Measurements from ENCODE around the gene MAST4.

The MAST4 gene

GRCh38 chr5:66757219-66757833 is 161.1 kb downstream of the MAST4 start:
- DNase-seq, result peak in 1 of 2 experiments; percentile 9

- no peak for DNase-seq
These were observed 161.7 kb downstream of the MAST4 start for GRCh38 chr5:66757834-66758371.

GRCh38 chr5:66769030-66769733 is 173.0 kb downstream of the MAST4 start:
- no peak for DNase-seq

- DNase-seq, result no peak
These were observed 173.8 kb downstream of the MAST4 start for GRCh38 chr5:66769839-66770617.

DNA sequence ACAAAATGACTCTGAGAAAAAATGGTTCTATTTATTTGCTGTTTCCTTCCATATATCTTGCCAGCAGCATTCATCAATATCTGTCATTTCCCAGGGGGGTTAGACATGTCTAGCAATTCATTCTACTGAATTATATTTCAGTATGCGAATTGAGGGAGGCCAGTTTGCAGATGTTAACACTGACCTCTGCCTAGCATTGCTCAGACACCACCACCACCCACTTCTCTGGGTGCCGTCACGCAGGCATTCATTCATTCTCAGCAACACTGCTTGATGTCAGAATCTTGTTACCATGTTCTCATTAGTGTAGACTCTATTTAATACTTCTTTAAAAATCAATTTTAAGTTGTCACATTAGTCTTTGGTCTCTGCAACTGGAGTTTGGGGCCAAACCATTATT is 181.7 kb downstream of the MAST4 start:
- no peak for DNase-seq

DNA sequence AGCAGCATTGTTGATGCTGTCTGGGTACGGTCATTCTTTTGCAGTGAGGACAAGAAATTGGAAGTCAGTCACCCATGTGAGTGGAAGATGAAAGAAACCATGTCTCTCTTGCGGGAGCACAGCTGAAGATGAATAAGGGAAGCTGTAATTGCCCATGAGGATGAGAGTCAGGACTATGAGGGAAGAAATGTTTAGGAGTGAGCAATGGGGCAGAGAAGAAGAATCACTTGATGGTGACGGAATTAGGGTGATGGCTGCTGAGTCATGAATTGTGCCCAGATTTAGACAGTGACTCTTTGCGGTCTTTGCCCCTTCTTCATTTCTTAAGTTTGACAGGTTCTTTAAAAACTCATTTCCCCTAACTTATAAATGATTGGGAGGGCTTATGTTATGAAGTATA is 183.3 kb downstream of the MAST4 start:
- DNase-seq, result no peak

DNA sequence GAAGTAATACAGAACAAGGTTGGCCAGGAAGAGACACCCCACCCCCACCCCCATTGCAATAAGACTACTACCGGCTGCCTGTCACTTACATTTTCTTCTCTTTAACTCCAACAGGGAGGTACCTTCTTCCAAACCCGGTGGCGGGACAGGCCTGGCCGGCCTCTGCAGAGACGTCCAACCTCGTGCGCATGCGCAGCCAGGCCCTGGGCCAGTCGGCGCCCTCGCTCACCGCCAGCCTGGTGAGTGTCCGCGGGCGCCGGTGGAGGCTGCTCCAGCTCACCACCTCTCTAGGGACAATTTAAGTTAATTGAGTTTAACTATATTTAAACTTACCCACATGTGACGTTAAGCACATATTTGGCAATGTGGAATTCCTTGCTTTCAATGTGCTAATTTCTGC is 192.4 kb downstream of the MAST4 start:
- DNase-seq, result no peak

GRCh38 chr5:66789434-66789833 is 193.2 kb downstream of the MAST4 start:
- DNase-seq, result no peak

GRCh38 chr5:66793049-66793448 is 196.9 kb downstream of the MAST4 start:
- no peak for DNase-seq

GRCh38 chr5:66795682-66796081 is 199.5 kb downstream of the MAST4 start:
- DNase-seq, result no peak

- DNase-seq, result no peak
These were observed 200.4 kb downstream of the MAST4 start for GRCh38 chr5:66796305-66797292.

DNA sequence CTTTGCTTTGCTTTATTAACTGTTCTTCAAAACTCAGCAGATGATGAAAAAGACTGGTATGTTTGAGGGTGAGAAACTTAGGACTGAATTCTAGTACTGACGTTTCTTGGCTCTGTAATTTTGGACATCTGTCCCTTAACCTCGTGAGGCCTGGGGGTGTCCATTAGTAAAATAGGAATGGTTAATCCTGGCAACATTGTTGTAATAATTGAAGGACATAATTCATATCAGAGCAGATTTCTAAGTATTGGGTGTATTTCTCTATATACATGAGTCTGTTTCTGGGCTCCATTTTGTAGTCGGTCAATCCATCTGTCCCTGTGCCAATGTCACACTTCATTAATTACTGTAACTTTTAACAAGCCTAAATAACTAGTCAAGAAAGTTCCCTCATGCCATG is 206.7 kb downstream of the MAST4 start:
- DNase-seq, result no peak

DNA sequence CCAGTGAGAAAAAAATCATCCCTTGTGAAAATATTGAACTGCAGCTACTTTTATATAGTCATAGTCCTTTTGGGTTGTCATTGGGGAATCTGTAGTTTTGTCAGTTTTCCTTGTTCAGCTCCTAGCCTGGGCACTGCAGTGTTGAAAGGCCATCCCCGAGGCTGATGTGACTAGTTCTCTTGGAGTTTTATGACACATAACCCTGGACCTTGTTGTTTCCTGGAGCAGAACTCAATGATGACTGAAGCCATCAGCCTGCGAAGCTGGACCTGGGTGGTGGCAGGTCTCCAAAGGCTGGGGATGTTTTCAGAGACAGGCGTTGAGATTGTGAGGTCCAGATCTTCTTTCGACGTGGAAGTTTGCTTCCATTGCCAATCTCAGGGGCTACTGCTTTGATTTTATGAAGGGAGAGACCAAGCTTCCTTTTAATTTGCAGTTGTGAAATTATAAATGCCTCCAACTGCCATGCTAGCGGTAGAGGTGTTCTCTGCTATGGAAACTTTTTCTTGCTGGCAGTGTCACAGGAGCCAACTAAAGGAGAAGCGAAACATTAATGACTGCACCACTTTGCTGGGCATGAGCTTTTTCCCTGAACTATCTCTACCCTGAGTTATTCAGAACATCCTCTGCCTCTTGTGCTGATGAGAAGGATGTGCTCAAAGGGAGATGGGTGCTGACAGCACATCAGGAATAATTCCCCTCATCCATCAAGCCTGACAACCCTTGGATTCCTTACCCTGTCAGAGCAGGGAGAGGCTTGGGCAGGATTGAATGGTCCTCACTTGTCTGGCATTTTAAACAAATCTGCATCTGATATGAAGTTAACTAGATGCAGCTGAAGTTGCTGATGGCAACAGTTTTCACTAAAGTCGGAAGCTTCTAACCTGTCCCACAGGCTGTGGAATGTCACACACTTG is 209.6 kb downstream of the MAST4 start:
- DNase-seq, result no peak

DNA sequence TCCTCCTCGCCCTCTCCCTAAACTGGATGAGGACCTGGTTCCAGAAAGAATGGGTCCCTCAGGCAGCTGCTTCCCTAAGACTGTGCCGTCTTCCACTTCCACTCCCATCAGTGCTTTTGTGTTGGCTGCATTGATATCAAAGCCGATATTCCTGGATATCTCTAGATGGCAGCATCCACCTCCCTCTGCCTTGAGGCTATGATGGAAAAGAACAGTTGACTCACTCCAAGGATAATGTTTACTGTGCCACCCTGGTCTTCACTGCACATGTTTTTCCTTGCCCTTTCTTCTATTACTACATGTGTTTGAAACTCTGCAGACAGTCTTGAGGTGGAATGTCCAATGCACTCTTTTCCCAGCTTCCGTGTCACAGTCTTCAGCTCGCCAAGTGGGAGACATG is 211.6 kb downstream of the MAST4 start:
- no peak for DNase-seq

GRCh38 chr5:66808663-66809062 is 212.5 kb downstream of the MAST4 start:
- no peak for DNase-seq

DNA sequence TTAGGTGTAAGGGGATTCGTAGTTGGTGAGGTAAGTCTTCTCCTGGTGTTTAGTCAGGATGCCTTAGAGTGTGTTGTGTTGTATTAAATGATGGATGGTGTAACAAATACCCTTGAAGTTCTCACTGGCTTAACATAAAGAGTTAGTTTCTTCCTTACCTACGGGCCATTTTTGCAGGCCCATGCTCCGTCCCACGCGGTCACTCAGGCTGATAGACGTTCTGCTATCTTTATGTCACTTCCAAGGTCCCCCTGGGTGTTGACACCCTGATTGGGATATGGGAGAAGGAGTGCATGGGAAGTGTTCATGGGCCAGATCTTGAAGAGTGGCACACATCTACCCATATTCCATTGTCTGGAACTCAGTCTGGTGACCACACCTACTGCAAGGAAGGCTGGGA is 214.0 kb downstream of the MAST4 start:
- DNase-seq, result no peak

- DNase-seq, result no peak
These were observed 214.7 kb downstream of the MAST4 start for GRCh38 chr5:66810848-66811261.

DNA sequence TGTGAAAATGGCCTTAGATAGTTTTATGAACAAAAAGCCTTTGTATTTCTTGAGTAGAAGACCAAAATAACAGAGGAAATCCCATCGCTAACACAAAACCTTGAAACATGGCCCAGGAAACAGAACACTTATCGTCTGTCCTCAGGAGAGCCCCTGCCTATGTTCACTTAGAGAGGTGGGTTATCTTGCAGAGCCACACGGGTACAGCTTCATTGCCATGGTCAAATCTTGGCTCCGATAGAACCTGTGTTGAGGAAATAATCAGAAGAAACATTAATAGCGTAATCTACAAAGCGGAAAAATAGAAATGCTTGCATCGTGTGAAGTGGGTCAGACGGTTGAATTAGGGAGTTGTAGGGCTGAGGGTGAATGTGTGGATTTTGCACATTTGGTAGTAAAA is 216.1 kb downstream of the MAST4 start:
- DNase-seq, result no peak

DNA sequence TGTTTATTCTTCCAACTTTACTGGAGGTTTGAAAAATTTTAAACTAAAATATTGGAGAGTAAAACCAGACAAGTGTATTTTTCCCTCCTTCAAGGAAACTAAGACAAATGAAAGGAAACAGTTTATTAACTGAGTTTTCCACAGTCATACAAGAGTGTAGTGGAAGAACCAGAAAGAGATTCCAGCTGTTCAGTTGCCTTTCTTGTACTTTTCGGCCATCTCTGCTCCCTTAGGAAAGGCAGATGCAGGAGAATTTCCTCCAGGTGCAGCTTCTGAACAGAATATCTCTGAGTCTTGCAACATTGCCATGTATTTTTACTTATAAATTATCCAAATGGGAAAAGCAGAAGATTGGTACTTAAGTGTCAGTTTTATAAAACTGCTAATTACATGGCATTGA is 217.1 kb downstream of the MAST4 start:
- no peak for DNase-seq

- DNase-seq, result peak in 1 of 2 experiments; percentile 21
These were observed 218.2 kb downstream of the MAST4 start for GRCh38 chr5:66814146-66814991.
